SK-N-SH (cell line): ENCODE data around the gene P2RY6.

ENCODE experiments used
- CHD2 ChIP-seq: fragments of 150-350 bp; IDR thresholded peaks from 2 replicates; pipeline ENCODE4 v1.6.1; 2018; ENCODE audit warnings: low read length; ENCODE audit not compliant: partially characterized antibody
- CTCF ChIP-seq: fragments of 200-600 bp; sonication (generic); IDR thresholded peaks from 2 replicates; pipeline ENCODE4 v1.6.1; 2017; ENCODE audit warnings: antibody characterized with exemption, mild to moderate bottlenecking, moderate library complexity
- EP300 ChIP-seq, 2 experiments: IDR thresholded peaks; 2 replicates each; pipeline versions ENCODE4 v1.4.0 to v1.6.1; 2012; ENCODE audit warnings: borderline replicate concordance in 1 of 2, low read depth in 1 of 2, low read length in 1 of 2
- GABPA ChIP-seq: IDR thresholded peaks from 2 replicates; pipeline ENCODE4 v1.4.0; 2012; ENCODE audit warnings: low read depth, mild to moderate bottlenecking
- IRF3 ChIP-seq: fragments of 150-350 bp; IDR thresholded peaks from 2 replicates; pipeline ENCODE4 v1.6.1; 2016; ENCODE audit warnings: mild to moderate bottlenecking, low read depth, low read length
- RAD21 ChIP-seq: IDR thresholded peaks from 2 replicates; pipeline ENCODE4 v1.6.1; 2012; ENCODE audit warnings: mild to moderate bottlenecking, low read length
- RCOR1 ChIP-seq: fragments of 150-350 bp; IDR thresholded peaks from 2 replicates; pipeline ENCODE4 v1.6.1; 2017; ENCODE audit warnings: antibody characterized with exemption, low read length

GRCh38 chr11:73236854-73237253, 35.3 kb upstream of the P2RY6 start:
- TF ChIP-seq CTCF = peak; percentile 62
- no peak for TF ChIP-seq RCOR1
- peak; percentile 53 for TF ChIP-seq RAD21
- TF ChIP-seq IRF3 = no peak
- TF ChIP-seq EP300 (IDR thresholded peaks at IDR 0.05; ENCODE audit: borderline replicate concordance in 1 of 2, low read depth in 1 of 2, low read length in 1 of 2) = no peak
- TF ChIP-seq GABPA = no peak
- TF ChIP-seq CHD2 = no peak
